Heart right ventricle (tissue), 16 donors: ENCODE results near the gene FST. TPM values are rescaled to one million over a fixed set of nuclear protein-coding genes. Genes with fewer than 3 reads are reported as not detected.

Experiments used
- ATAC-seq, 8 donors: fragments of 200-7000 bp; cut with Tn5 transposase; one replicate each; pipeline ENCODE4 v1.9.1; 2020; ENCODE audit warnings: mild to moderate bottlenecking in 8 of 8, moderate library complexity in 8 of 8, moderate number of reproducible peaks in 1 of 8
- DNase-seq, 2 donors: peaks; one replicate each; pipeline ENCODE4 v3.0.0-alpha.2; 2020
- H3K27ac ChIP-seq, 10 donors: fragments of 200-600 bp; sonication (generic) in 2 of 10; one replicate each; pipeline versions ENCODE4 v1.5.0 to v1.8.0; 2020 to 2022; ENCODE audit warnings: mild to moderate bottlenecking in 3 of 10
- H3K27me3 ChIP-seq, 7 donors: fragments of 200-600 bp; one replicate each; pipeline ENCODE4 v1.8.0; 2021 to 2022; ENCODE audit warnings: mild to moderate bottlenecking in 2 of 7
- H3K36me3 ChIP-seq, 9 donors: fragments of 200-600 bp; sonication (generic) in 1 of 9; one replicate each; pipeline versions ENCODE4 v1.5.0 to v1.8.0; 2020 to 2022; ENCODE audit warnings: mild to moderate bottlenecking in 2 of 9
- H3K4me1 ChIP-seq, 9 donors: fragments of 200-600 bp; sonication (generic) in 1 of 9; one replicate each; pipeline versions ENCODE4 v1.5.0 to v1.8.0; 2020 to 2022; ENCODE audit warnings: mild to moderate bottlenecking in 4 of 9
- H3K4me3 ChIP-seq, 10 donors: fragments of 200-600 bp; sonication (generic) in 2 of 10; one replicate each; pipeline versions ENCODE4 v1.5.0 to v1.8.0; 2020 to 2022; ENCODE audit warnings: mild to moderate bottlenecking in 7 of 10, moderate library complexity in 2 of 10
- H3K9me3 ChIP-seq, 11 donors: fragments of 200-600 bp in 10 of 11; sonication (generic) in 2 of 11; one replicate each; pipeline versions ENCODE4 v1.5.0 to v1.8.0; 2013 to 2022; ENCODE audit warnings: mild to moderate bottlenecking in 2 of 11, control low read depth in 1 of 11, moderate library complexity in 1 of 11
- CTCF ChIP-seq, 9 donors: fragments of 200-600 bp; sonication (generic) in 2 of 9; IDR thresholded peaks; one replicate each; pipeline versions ENCODE4 v1.5.0 to v1.8.0; 2021 to 2022; ENCODE audit warnings: antibody characterized with exemption in 9 of 9, mild to moderate bottlenecking in 5 of 9, moderate library complexity in 1 of 9
- WGBS, 2 donors: extraction: QIAGEN DNeasy Blood & Tissue Kit; methylation state at CpG; one replicate each; pipeline ENCODE4 v1.1.7; 2013; ENCODE audit warnings: inconsistent platforms in 1 of 2; 5-methylcytosine and 5-hydroxymethylcytosine counted together
- intact Hi-C, 10 donors: fragments of 100-400 bp; cut with DNase I; formaldehyde crosslinking; loops; one replicate each; pipeline versions ENCODE4 v1.11.1 to v1.14.2; 2022
- polyA plus RNA-seq, 2 donors: library from polyadenylated mRNA; stranded (reverse); fragments of 200-250 nt; gene quantifications; one replicate each; pipeline ENCODE4 v1.2.3, GENCODE V29; 2013
- total RNA-seq, 10 donors: library from RNA; stranded (reverse); fragmentation: NEBNext Ultra II Directional in 3 of 10; extraction: Animal tissue kit (Norgen Biotek cat#: 25700) in 3 of 10; gene quantifications; one replicate each; pipeline versions ENCODE4 v1.2.1 to v1.2.4, GENCODE V29; 2021 to 2023
- donor health status: Arrhythmogenic right ventricular cardiomyopathy.
- donor health status: ischemic (EF 13 %, LVEDD 7.1; RV severe dilation, severe dysfunction).
- donor health status: healthy with polysubstance abuse.
- donor health status: DM: no; HTN: yes; CAD: no.
- donor health status: DM: no; HTN: no; CAD: no.
- donor health status: ischemic (EF 25% LVEDD 6.9; RV normal size, moderate dysfunction).
- donor health status: ischemic (EF 25% LVEDD 5.7; RV mildly dilated, moderate dysfunction).
- donor health status: healthy.
- donor health status: DM: yes; HTN: yes; CAD: no.
- donor health status: Ischemic cardiomyopathy.
- donor health status: ischemic (EF 35%, LVEDD 5.7; RV mildly dilated, moderate dysfunction).
- donor health status: nonischemic (EF 11% LVEDD 7.7; RV severe dilation, severe dysfunction).
- donor health status: DM: yes; HTN: yes; CAD: no.
- donor health status: PGD.
- donor health status: ischemic (EF 29% LVEDD 5.4; RV normal size, mild dysfunction).
- donor health status: nonischemic (EF 23%, LVEDD 6.1; RV moderate dilation, normal function).

The FST gene
- total and polyA plus RNA-seq, 12 donors, result 0.57 to 9.2 (median 2.1) TPM

- no peaks in the 10 kb centered on the region for H3K36me3 ChIP-seq
- ATAC-seq, result no peak
- TF ChIP-seq CTCF (IDR thresholded peaks at IDR 0.05), result no peak
- DNase-seq, result no peak
- no peak overlapping the region for H3K27ac ChIP-seq
- 81 to 82% methylated on average over 1 of the region's 1 CpG for WGBS, 2 donors
- no peak overlapping the region for H3K4me3 ChIP-seq
- no peaks in the 10 kb centered on the region for H3K27me3 ChIP-seq
- intact Hi-C loops, result no loop called here
- H3K4me1 ChIP-seq, result no peaks in the 10 kb centered on the region
- H3K9me3 ChIP-seq, result no peaks in the 10 kb centered on the region
Observed at GRCh38 chr5:53445569-53445968, 34.9 kb upstream of the FST start.

DNA sequence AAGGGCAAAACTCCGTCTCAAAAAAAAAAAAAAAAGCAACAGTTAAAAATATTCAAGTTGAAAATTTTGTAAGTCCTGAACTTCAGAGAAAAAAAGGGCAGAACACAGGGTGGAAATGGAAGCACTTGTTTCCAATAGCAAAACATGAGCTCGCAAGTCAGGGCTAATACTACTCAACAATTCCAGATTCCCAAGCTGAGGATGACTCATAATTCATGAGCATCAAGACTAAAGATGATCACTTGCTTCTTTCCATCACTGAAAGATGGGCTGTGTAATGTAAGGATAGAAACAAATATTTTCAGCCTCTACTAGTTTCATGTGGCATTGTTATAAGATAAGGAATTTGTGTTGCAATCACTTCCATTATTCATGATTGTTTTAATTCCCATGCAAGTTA lies 33.5 kb upstream of the FST start:
- no peak overlapping the region for H3K27ac ChIP-seq
- no peak for ATAC-seq
- no peak for DNase-seq
- H3K36me3 ChIP-seq, result no peaks in the 10 kb centered on the region
- H3K4me3 ChIP-seq, result no peak overlapping the region
- TF ChIP-seq CTCF (IDR thresholded peaks at IDR 0.05), result no peak
- H3K27me3 ChIP-seq, result no peaks in the 10 kb centered on the region
- H3K4me1 ChIP-seq, result no peaks in the 10 kb centered on the region
- WGBS, 2 donors, result 94 to 99% methylated on average over 2 of the region's 2 CpGs
- no peaks in the 10 kb centered on the region for H3K9me3 ChIP-seq
- intact Hi-C loops, result no loop called here

- Histone ChIP-seq H3K9me3 (no peaks in the 10 kb centered on the region), H3K36me3 (no peaks in the 10 kb centered on the region), H3K4me1 (no peaks in the 10 kb centered on the region), H3K27ac (no peak overlapping the region), H3K27me3 (no peaks in the 10 kb centered on the region), H3K4me3 (no peak overlapping the region)
- ATAC-seq (no peak), DNase-seq (no peak)
- WGBS, 2 donors, result 88 to 96% methylated on average over 1 of the region's 1 CpG
- TF ChIP-seq CTCF (IDR thresholded peaks at IDR 0.05), result no peak
- intact Hi-C loops, result no loop called here
Observed at GRCh38 chr5:53448851-53449250, 31.6 kb upstream of the FST start.

DNA sequence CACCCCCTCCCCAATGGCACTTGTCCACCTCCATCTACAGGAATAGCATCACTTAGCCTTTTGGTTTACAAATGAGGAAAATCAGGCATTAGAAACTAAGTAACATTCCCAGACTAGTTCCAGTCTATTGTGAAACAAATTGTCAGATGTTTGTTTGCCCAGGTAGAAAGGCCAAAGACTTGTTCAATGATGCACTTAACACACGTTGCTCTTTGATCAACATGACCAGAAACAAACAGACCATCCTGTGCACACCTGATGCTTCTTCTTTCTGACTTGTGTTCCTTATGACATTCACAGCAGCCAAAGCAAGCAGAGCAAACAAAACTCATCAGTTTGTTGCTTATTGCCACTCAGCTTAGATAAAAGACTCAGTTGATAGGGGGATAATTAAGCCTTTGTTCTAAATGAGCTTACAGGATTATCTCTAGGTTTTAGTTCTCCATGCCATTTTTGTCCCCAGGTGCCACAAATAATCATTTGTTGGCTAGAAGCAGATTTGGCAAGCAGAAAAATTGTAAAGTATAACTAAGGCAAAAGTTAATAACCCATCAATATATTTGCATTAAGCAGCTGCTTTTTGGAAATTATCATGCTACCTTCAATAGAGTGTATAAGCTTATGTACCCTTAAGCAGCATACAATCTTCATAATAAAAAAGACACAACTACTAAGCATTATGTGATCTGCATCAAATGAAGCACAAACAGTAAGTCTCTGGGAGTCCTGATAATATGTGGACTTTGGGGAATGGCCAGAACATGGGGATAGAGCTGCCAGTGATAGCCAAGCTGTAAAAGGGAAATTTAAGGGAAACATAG lies 26.3 kb upstream of the FST start:
- Histone ChIP-seq H3K4me1 (no peaks in the 10 kb centered on the region), H3K27ac (no peak overlapping the region), H3K27me3 (peaks cover 0 to 3% (median 0%) of the 10 kb centered on the region in 7 donors), H3K36me3 (no peaks in the 10 kb centered on the region), H3K9me3 (no peaks in the 10 kb centered on the region), H3K4me3 (no peak overlapping the region)
- TF ChIP-seq CTCF (IDR thresholded peaks at IDR 0.05), result no peak
- intact Hi-C loops, result no loop called here
- no peak for ATAC-seq
- no peak for DNase-seq
- 55 to 84% methylated on average over 1 of the region's 1 CpG for WGBS, 2 donors
